Upper lobe of left lung (tissue), 6 donors: ENCODE data around the gene FLT4. TPM values are rescaled to one million over a fixed set of nuclear protein-coding genes. Genes with fewer than 3 reads are reported as not detected.

Source experiments
- ATAC-seq, 2 donors: fragments of 200-7000 bp; cut with Tn5 transposase; one replicate each; pipeline ENCODE4 v1.9.1; 2022; ENCODE audit warnings: mild to moderate bottlenecking in 2 of 2, moderate library complexity in 2 of 2; ENCODE audit not compliant: low FRiP score in 2 of 2
- DNase-seq, 2 donors: peaks; one replicate each; pipeline ENCODE4 v3.0.0-alpha.2; 2019 to 2020
- H3K27ac ChIP-seq, 4 donors: fragments of 200-600 bp; sonication (generic); one replicate each; pipeline ENCODE4 v1.5.1; 2016 to 2019
- H3K27me3 ChIP-seq, 4 donors: fragments of 200-600 bp; sonication (generic); one replicate each; pipeline ENCODE4 v1.5.1; 2017 to 2019
- H3K36me3 ChIP-seq, 4 donors: fragments of 200-600 bp; sonication (generic); one replicate each; pipeline ENCODE4 v1.5.1; 2016 to 2019
- H3K4me1 ChIP-seq, 4 donors: fragments of 200-600 bp; sonication (generic); one replicate each; pipeline ENCODE4 v1.5.1; 2018 to 2019
- H3K4me3 ChIP-seq, 4 donors: fragments of 200-600 bp; sonication (generic); one replicate each; pipeline ENCODE4 v1.5.1; 2017 to 2019; ENCODE audit warnings: mild to moderate bottlenecking in 2 of 4, moderate library complexity in 1 of 4
- H3K9me3 ChIP-seq, 4 donors: fragments of 200-600 bp; sonication (generic); one replicate each; pipeline ENCODE4 v1.5.1; 2018 to 2019
- CTCF ChIP-seq, 6 experiments: fragments of 450-650 bp in 4 of 6; fragments of 200-600 bp in 2 of 6; sonication (generic) in 2 of 6; IDR thresholded peaks; one replicate each; pipeline ENCODE4 v1.5.1; 2016 to 2019; ENCODE audit warnings: antibody characterized with exemption in 6 of 6
- EP300 ChIP-seq, 4 donors: sonication (generic); formaldehyde crosslinking; IDR thresholded peaks; one replicate each; pipeline ENCODE4 v1.5.1; 2017; ENCODE audit warnings: antibody characterized with exemption in 4 of 4, control low read depth in 2 of 4
- POLR2A ChIP-seq, 4 donors: fragments of 450-650 bp; IDR thresholded peaks; one replicate each; pipeline ENCODE4 v1.5.1; 2016 to 2017; ENCODE audit warnings: antibody characterized with exemption in 4 of 4, mild to moderate bottlenecking in 2 of 4
- POLR2AphosphoS5 ChIP-seq, 2 donors: sonication (generic); formaldehyde crosslinking; IDR thresholded peaks; one replicate each; pipeline ENCODE4 v1.5.1; 2017; ENCODE audit warnings: antibody characterized with exemption in 2 of 2
- WGBS, 2 donors: methylation state at CpG; one replicate each; pipeline ENCODE4 v1.1.5; 2017 to 2018; 5-methylcytosine and 5-hydroxymethylcytosine counted together
- total RNA-seq, 6 donors: library from RNA; depleted of rRNA in 4 of 6; stranded (reverse); fragments of >200 nt in 4 of 6; gene quantifications; one replicate each; pipeline versions ENCODE4 v1.1.0 to v1.2.1, GENCODE V29; 2016 to 2021
- donor health status: DM: no; HTN: no; CAD: no; lungs with moderate emphysema.
- donor health status: DM: no; HTN: yes; CAD: no; lungs with severe emphysema.

Gene FLT4
- total RNA-seq, 6 donors from 2014 or later: 11.7 to 34.0 (median 21.2) TPM

- 85 to 95% methylated on average over 6 of the region's 6 CpGs for WGBS, 2 donors
- no peak for DNase-seq
- Histone ChIP-seq H3K27me3 (no peaks in the 10 kb centered on the region), H3K4me3 (no peak overlapping the region), H3K4me1 (no peaks in the 10 kb centered on the region), H3K9me3 (peaks cover 0 to 3% (median 0%) of the 10 kb centered on the region in 4 donors), H3K27ac (no peak overlapping the region), H3K36me3 (no peaks in the 10 kb centered on the region)
- TF ChIP-seq CTCF (IDR thresholded peaks at IDR 0.05) (no peak), EP300 (IDR thresholded peaks at IDR 0.05) (no peak), POLR2A (IDR thresholded peaks at IDR 0.05) (no peak), POLR2AphosphoS5 (IDR thresholded peaks at IDR 0.05) (no peak)
- ATAC-seq: no peak
Measured at GRCh38 chr5:180691046-180691445, 41.6 kb upstream of the FLT4 start.

GRCh38 chr5:180690562-180690961, 41.2 kb upstream of the FLT4 start:
- Histone ChIP-seq H3K27me3 (no peaks in the 10 kb centered on the region), H3K4me3 (no peak overlapping the region)

GRCh38 chr5:180689775-180690174, 40.4 kb upstream of the FLT4 start:
- no peaks in the 10 kb centered on the region for H3K27me3 ChIP-seq
- H3K27ac ChIP-seq: no peak overlapping the region
- no peak overlapping the region for H3K4me3 ChIP-seq
- no peaks in the 10 kb centered on the region for H3K36me3 ChIP-seq
- H3K9me3 ChIP-seq: no peaks in the 10 kb centered on the region
- no peaks in the 10 kb centered on the region for H3K4me1 ChIP-seq
- WGBS, 2 donors: 56 to 73% methylated on average over 7 of the region's 7 CpGs
- no peak for TF ChIP-seq POLR2A (IDR thresholded peaks at IDR 0.05)
- TF ChIP-seq EP300 (IDR thresholded peaks at IDR 0.05): no peak
- TF ChIP-seq CTCF (IDR thresholded peaks at IDR 0.05): no peak
- no peak for TF ChIP-seq POLR2AphosphoS5 (IDR thresholded peaks at IDR 0.05)
- no peak for DNase-seq
- ATAC-seq: no peak

More at GRCh38 chr5:180690562-180690961, 41.2 kb upstream of the FLT4 start:
- 74 to 76% methylated on average over 6 of the region's 6 CpGs for WGBS, 2 donors
- no peak for ATAC-seq
- no peaks in the 10 kb centered on the region for H3K36me3 ChIP-seq
- H3K27ac ChIP-seq: no peak overlapping the region
- no peaks in the 10 kb centered on the region for H3K4me1 ChIP-seq
- H3K9me3 ChIP-seq: no peaks in the 10 kb centered on the region
- TF ChIP-seq POLR2AphosphoS5 (IDR thresholded peaks at IDR 0.05) (no peak), EP300 (IDR thresholded peaks at IDR 0.05) (no peak), POLR2A (IDR thresholded peaks at IDR 0.05) (no peak), CTCF (IDR thresholded peaks at IDR 0.05) (no peak)
- DNase-seq: no peak

- H3K27me3 ChIP-seq: no peaks in the 10 kb centered on the region
- 53 to 63% methylated on average over 13 of the region's 13 CpGs for WGBS, 2 donors
- H3K4me1 ChIP-seq: no peaks in the 10 kb centered on the region
- TF ChIP-seq POLR2AphosphoS5 (IDR thresholded peaks at IDR 0.05) (no peak), CTCF (IDR thresholded peaks at IDR 0.05) (no peak), POLR2A (IDR thresholded peaks at IDR 0.05) (no peak), EP300 (IDR thresholded peaks at IDR 0.05) (no peak)
- no peak for DNase-seq
- H3K9me3 ChIP-seq: no peaks in the 10 kb centered on the region
- no peak overlapping the region for H3K27ac ChIP-seq
- ATAC-seq: no peak
- H3K4me3 ChIP-seq: no peak overlapping the region
- no peaks in the 10 kb centered on the region for H3K36me3 ChIP-seq
Measured at GRCh38 chr5:180689071-180689694, 39.8 kb upstream of the FLT4 start.
